ENCODE results near the gene INPP1.
"Not testable (repeated sequence)": the region's sequence is repeated elsewhere in the genome, so short reads cannot be mapped to it uniquely, and the experiment has no call there.

The INPP1 gene

GRCh38 chr2:190343536-190344275, at the start of gene INPP1:
TSS of gene INPP1 (plus strand) at chr2:190343589. CDS start at chr2:190360103, 16,514 bp downstream.
- Mint-ChIP-seq H3K36me3 (ENCODE audit: insufficient read depth) (peaks cover 2% of the 10 kb centered on the region), H3K27me3 (no peaks in the 10 kb centered on the region), H3K4me1 (peaks cover 12% of the 10 kb centered on the region), H3K9me3 (no peaks in the 10 kb centered on the region), H3K4me3 (peak within 1 kb of the TSS; percentile 83), H3K27ac (ENCODE audit: low read depth) (peak within 1 kb of the TSS; percentile 85)
- DNase-seq (ENCODE audit: low spot score in 2 of 2), result peak in 1 of 2 donors; percentile 18
- peak; percentile 61 for ATAC-seq (replicated peaks; ENCODE audit: extremely low read depth, poor library complexity, severe bottlenecking)

- not testable (repeated sequence) for H3K9me3 Mint-ChIP-seq; DNase-seq (ENCODE audit: low spot score in 2 of 2); H3K4me1 Mint-ChIP-seq; ATAC-seq (replicated peaks; ENCODE audit: extremely low read depth, poor library complexity, severe bottlenecking); H3K27ac Mint-ChIP-seq (ENCODE audit: low read depth); H3K27me3 Mint-ChIP-seq; H3K4me3 Mint-ChIP-seq
- H3K36me3 Mint-ChIP-seq (ENCODE audit: insufficient read depth), result peaks cover 16% of the 10 kb centered on the region
Measured at GRCh38 chr2:190297880-190298279, 45.5 kb upstream of the INPP1 start.

- DNase-seq (ENCODE audit: low spot score in 2 of 2), result no peak
- Mint-ChIP-seq H3K4me3 (no peak overlapping the region), H3K27me3 (no peaks in the 10 kb centered on the region), H3K9me3 (no peaks in the 10 kb centered on the region), H3K4me1 (peaks cover 11% of the 10 kb centered on the region), H3K36me3 (ENCODE audit: insufficient read depth) (peaks cover 12% of the 10 kb centered on the region), H3K27ac (ENCODE audit: low read depth) (no peak overlapping the region)
- no peak for ATAC-seq (replicated peaks; ENCODE audit: extremely low read depth, poor library complexity, severe bottlenecking)
Measured at GRCh38 chr2:190301032-190301431, 42.4 kb upstream of the INPP1 start.

- no peak for DNase-seq (ENCODE audit: low spot score in 2 of 2)
- Mint-ChIP-seq H3K27ac (ENCODE audit: low read depth) (no peak overlapping the region), H3K4me3 (no peak overlapping the region), H3K9me3 (no peaks in the 10 kb centered on the region), H3K4me1 (peaks cover 17% of the 10 kb centered on the region), H3K27me3 (no peaks in the 10 kb centered on the region), H3K36me3 (ENCODE audit: insufficient read depth) (peaks cover 9% of the 10 kb centered on the region)
- no peak for ATAC-seq (replicated peaks; ENCODE audit: extremely low read depth, poor library complexity, severe bottlenecking)
Measured at GRCh38 chr2:190302052-190302451, 41.3 kb upstream of the INPP1 start.

- Mint-ChIP-seq H3K4me1 (peaks cover 25% of the 10 kb centered on the region), H3K27ac (ENCODE audit: low read depth) (no peak overlapping the region), H3K27me3 (no peaks in the 10 kb centered on the region), H3K36me3 (ENCODE audit: insufficient read depth) (peaks cover 7% of the 10 kb centered on the region), H3K9me3 (no peaks in the 10 kb centered on the region), H3K4me3 (no peak overlapping the region)
- DNase-seq (ENCODE audit: low spot score in 2 of 2), result no peak
- no peak for ATAC-seq (replicated peaks; ENCODE audit: extremely low read depth, poor library complexity, severe bottlenecking)
Measured at GRCh38 chr2:190303647-190304046, 39.7 kb upstream of the INPP1 start.

GRCh38 chr2:190304404-190304803, 39.0 kb upstream of the INPP1 start:
- Mint-ChIP-seq H3K27me3 (no peaks in the 10 kb centered on the region), H3K36me3 (ENCODE audit: insufficient read depth) (peaks cover 7% of the 10 kb centered on the region)

GRCh38 chr2:190308031-190308430, 35.4 kb upstream of the INPP1 start:
- Mint-ChIP-seq H3K36me3 (ENCODE audit: insufficient read depth) (peaks cover 6% of the 10 kb centered on the region), H3K4me3 (no peak overlapping the region), H3K27ac (ENCODE audit: low read depth) (no peak overlapping the region), H3K9me3 (no peaks in the 10 kb centered on the region), H3K27me3 (no peaks in the 10 kb centered on the region), H3K4me1 (peaks cover 19% of the 10 kb centered on the region)
- ATAC-seq (replicated peaks; ENCODE audit: extremely low read depth, poor library complexity, severe bottlenecking) (no peak), DNase-seq (ENCODE audit: low spot score in 2 of 2) (no peak)

More at GRCh38 chr2:190304404-190304803, 39.0 kb upstream of the INPP1 start:
- ATAC-seq (replicated peaks; ENCODE audit: extremely low read depth, poor library complexity, severe bottlenecking) (no peak), DNase-seq (ENCODE audit: low spot score in 2 of 2) (no peak)
- no peaks in the 10 kb centered on the region for H3K9me3 Mint-ChIP-seq
- no peak overlapping the region for H3K27ac Mint-ChIP-seq (ENCODE audit: low read depth)
- no peak overlapping the region for H3K4me3 Mint-ChIP-seq
- H3K4me1 Mint-ChIP-seq, result peaks cover 25% of the 10 kb centered on the region

GRCh38 chr2:190311893-190312634, 31.3 kb upstream of the INPP1 start:
- ATAC-seq (replicated peaks; ENCODE audit: extremely low read depth, poor library complexity, severe bottlenecking), result no peak
- no peak overlapping the region for H3K4me3 Mint-ChIP-seq
- DNase-seq (ENCODE audit: low spot score in 2 of 2), result no peak
- peaks cover 28% of the 10 kb centered on the region for H3K4me1 Mint-ChIP-seq
- peaks cover 12% of the 10 kb centered on the region for H3K36me3 Mint-ChIP-seq (ENCODE audit: insufficient read depth)
- H3K27ac Mint-ChIP-seq (ENCODE audit: low read depth), result no peak overlapping the region
- H3K9me3 Mint-ChIP-seq, result no peaks in the 10 kb centered on the region
- H3K27me3 Mint-ChIP-seq, result no peaks in the 10 kb centered on the region

GRCh38 chr2:190312635-190313025, 30.8 kb upstream of the INPP1 start:
- not testable (repeated sequence) for H3K27ac Mint-ChIP-seq (ENCODE audit: low read depth); H3K4me3 Mint-ChIP-seq; ATAC-seq (replicated peaks; ENCODE audit: extremely low read depth, poor library complexity, severe bottlenecking); H3K27me3 Mint-ChIP-seq; H3K9me3 Mint-ChIP-seq; DNase-seq (ENCODE audit: low spot score in 2 of 2)
- H3K4me1 Mint-ChIP-seq, result peaks cover 31% of the 10 kb centered on the region
- peaks cover 12% of the 10 kb centered on the region for H3K36me3 Mint-ChIP-seq (ENCODE audit: insufficient read depth)

GRCh38 chr2:190313880-190314279, 29.5 kb upstream of the INPP1 start:
- Mint-ChIP-seq H3K27ac (ENCODE audit: low read depth) (no peak overlapping the region), H3K27me3 (no peaks in the 10 kb centered on the region), H3K36me3 (ENCODE audit: insufficient read depth) (peaks cover 14% of the 10 kb centered on the region), H3K4me3 (no peak overlapping the region), H3K9me3 (no peaks in the 10 kb centered on the region), H3K4me1 (peaks cover 26% of the 10 kb centered on the region)
- ATAC-seq (replicated peaks; ENCODE audit: extremely low read depth, poor library complexity, severe bottlenecking) (no peak), DNase-seq (ENCODE audit: low spot score in 2 of 2) (no peak)

GRCh38 chr2:190315273-190315672, 28.1 kb upstream of the INPP1 start:
- ATAC-seq (replicated peaks; ENCODE audit: extremely low read depth, poor library complexity, severe bottlenecking) (no peak), DNase-seq (ENCODE audit: low spot score in 2 of 2) (no peak)
- H3K36me3 Mint-ChIP-seq (ENCODE audit: insufficient read depth), result peaks cover 18% of the 10 kb centered on the region
- H3K27ac Mint-ChIP-seq (ENCODE audit: low read depth), result no peak overlapping the region
- peaks cover 38% of the 10 kb centered on the region for H3K4me1 Mint-ChIP-seq
- H3K9me3 Mint-ChIP-seq, result no peaks in the 10 kb centered on the region
- no peaks in the 10 kb centered on the region for H3K27me3 Mint-ChIP-seq
- no peak overlapping the region for H3K4me3 Mint-ChIP-seq

- ATAC-seq (replicated peaks; ENCODE audit: extremely low read depth, poor library complexity, severe bottlenecking) (no peak), DNase-seq (ENCODE audit: low spot score in 2 of 2) (no peak)
- peak overlapping the region; percentile 91 for H3K4me3 Mint-ChIP-seq
- H3K36me3 Mint-ChIP-seq (ENCODE audit: insufficient read depth), result peaks cover 14% of the 10 kb centered on the region
- peaks cover 42% of the 10 kb centered on the region for H3K4me1 Mint-ChIP-seq
- no peaks in the 10 kb centered on the region for H3K27me3 Mint-ChIP-seq
- no peaks in the 10 kb centered on the region for H3K9me3 Mint-ChIP-seq
- no peak overlapping the region for H3K27ac Mint-ChIP-seq (ENCODE audit: low read depth)
Measured at GRCh38 chr2:190318514-190318913, 24.9 kb upstream of the INPP1 start.
